Gastrocnemius medialis (tissue), 4 donors: ENCODE data around the gene GPATCH8. TPM values are rescaled to one million over a fixed set of nuclear protein-coding genes. Genes with fewer than 3 reads are reported as not detected.
A peak's percentile ranks its signal among the peaks of the same experiment; 100 is the strongest.

Experiments
- ATAC-seq, 2 donors: fragments of 150-250 bp; one replicate each; pipeline ENCODE4 v1.9.1; 2016
- DNase-seq, 2 donors: peaks; one replicate each; pipeline ENCODE4 v3.0.0-alpha.2; 2019
- H3K27ac ChIP-seq, 4 donors: fragments of 200-600 bp; sonication (generic); 1 replicate in 1 of 4; 2 replicates in 3 of 4; pipeline ENCODE4 v1.5.1; 2016 to 2018; ENCODE audit warnings: mild to moderate bottlenecking in 2 of 4, moderate library complexity in 1 of 4
- H3K27me3 ChIP-seq, 3 donors: fragments of 200-600 bp; sonication (generic) in 2 of 3; 1 replicate in 1 of 3; 2 replicates in 2 of 3; pipeline versions ENCODE4 v1.5.1 to v1.6.0; 2016 to 2019; ENCODE audit warnings: mild to moderate bottlenecking in 1 of 3, moderate library complexity in 1 of 3
- H3K36me3 ChIP-seq, 2 donors: fragments of 200-600 bp; sonication (generic) in 1 of 2; one replicate each; pipeline ENCODE4 v1.5.1; 2017 to 2018
- H3K4me1 ChIP-seq, 2 donors: fragments of 200-600 bp; sonication (generic) in 1 of 2; one replicate each; pipeline ENCODE4 v1.5.1; 2016 to 2017; ENCODE audit warnings: mild to moderate bottlenecking in 2 of 2
- H3K4me3 ChIP-seq, 4 donors: fragments of 200-600 bp; sonication (generic) in 3 of 4; 1 replicate in 1 of 4; 2 replicates in 3 of 4; pipeline ENCODE4 v1.5.1; 2016 to 2019; ENCODE audit warnings: mild to moderate bottlenecking in 2 of 4
- H3K9me3 ChIP-seq, 3 donors: fragments of 200-600 bp; sonication (generic) in 2 of 3; 1 replicate in 1 of 3; 2 replicates in 2 of 3; pipeline ENCODE4 v1.5.1; 2016 to 2019
- CTCF ChIP-seq, 5 experiments: fragments of 450-650 bp in 3 of 5; fragments of 200-600 bp in 2 of 5; sonication (generic) in 2 of 5; IDR thresholded peaks in 4 of 5; conservative IDR thresholded peaks in 1 of 5; 1 replicate in 4 of 5; 2 replicates in 1 of 5; pipeline ENCODE4 v1.5.1; 2016 to 2019; ENCODE audit warnings: antibody characterized with exemption in 5 of 5, mild to moderate bottlenecking in 3 of 5, moderate library complexity in 3 of 5
- POLR2A ChIP-seq, 2 donors: fragments of 450-650 bp; IDR thresholded peaks; one replicate each; pipeline ENCODE4 v1.6.1; 2017; ENCODE audit warnings: antibody characterized with exemption in 2 of 2, mild to moderate bottlenecking in 2 of 2, moderate library complexity in 2 of 2
- in situ Hi-C, 4 donors: fragments of 200-750 bp; cut with MboI; loops; one replicate each; pipeline versions ENCODE4 v1.15.0 to v1.8.0; 2017; ENCODE audit warnings: low sequenced_read_pairs in 4 of 4
- intact Hi-C: fragments of 100-400 bp; cut with DNase I; formaldehyde crosslinking; loops from one replicate; pipeline ENCODE4 v1.15.1; 2023; ENCODE audit warnings: low total_unique reads
- total RNA-seq, 4 donors: library from RNA; depleted of rRNA; stranded (reverse); fragments of >200 nt; gene quantifications; one replicate each; pipeline versions ENCODE4 v1.1.0 to v1.2.3, GENCODE V29; 2016

The GPATCH8 gene
- total RNA-seq = 10 to 100 TPM; 39.9 to 75.1 (median 50.8) TPM

- in situ Hi-C loops (loop anchor here (10.0 to 25.0 kb wide), 3 partner anchors 89 to 291 kb away; partner anchors contain the start of gene UBTF (in 3 of the 4)), intact Hi-C loops (loop anchor here (1.0 to 5.0 kb wide), 4 partner anchors 71 to 281 kb away; no protein-coding TSS in a partner anchor)
Measured at GRCh38 chr17:44503147-44504029, at the start of gene GPATCH8. Gene GPATCH8, minus strand, starts transcription at chr17:44503406. Its CDS starts 36 bp downstream, at chr17:44503370.

GRCh38 chr17:44552361-44552760 lies 49.2 kb upstream of the GPATCH8 start:
- peaks cover 0 to 8% (median 0%) of the 10 kb centered on the region in 3 donors for H3K27me3 ChIP-seq
- intact Hi-C loops (no loop called here), in situ Hi-C loops (no loop called here)
- no peaks in the 10 kb centered on the region for H3K9me3 ChIP-seq
- no peaks in the 10 kb centered on the region for H3K4me1 ChIP-seq
- no peaks in the 10 kb centered on the region for H3K36me3 ChIP-seq
- TF ChIP-seq CTCF (IDR thresholded peaks at IDR 0.05 in 4 of 5, conservative IDR thresholded peaks at IDR 0.05 in 1 of 5) (no peak), POLR2A (IDR thresholded peaks at IDR 0.05) (no peak)
- no peak overlapping the region for H3K27ac ChIP-seq
- peak; percentile 30 to 34 for DNase-seq
- H3K4me3 ChIP-seq = no peak overlapping the region
- ATAC-seq = peak; percentile 42 to 45

More at GRCh38 chr17:44503147-44504029, at the start of gene GPATCH8:
- H3K4me3 ChIP-seq = peak within 1 kb of the TSS; percentile 86 to 99 (median 87)
- no peaks in the 10 kb centered on the region for H3K36me3 ChIP-seq
- peak within 1 kb of the TSS; percentile 92 to 99 (median 96) for H3K27ac ChIP-seq
- TF ChIP-seq CTCF (IDR thresholded peaks at IDR 0.05 in 4 of 5, conservative IDR thresholded peaks at IDR 0.05 in 1 of 5) (no peak), POLR2A (IDR thresholded peaks at IDR 0.05) (peak; percentile 80 to 88)
- DNase-seq (peak; percentile 91 to 94), ATAC-seq (peak; percentile 88 to 90)
- peaks cover 35 to 39% of the 10 kb centered on the region in 2 donors for H3K4me1 ChIP-seq
- H3K27me3 ChIP-seq = no peaks in the 10 kb centered on the region
- H3K9me3 ChIP-seq = no peaks in the 10 kb centered on the region

GRCh38 chr17:44549686-44550085 lies 46.5 kb upstream of the GPATCH8 start:
- in situ Hi-C loops = loop anchor here in 1 of 4 donors (25.0 kb wide), 1 partner anchor 88 kb away; no protein-coding TSS in a partner anchor
- no peak for TF ChIP-seq CTCF (IDR thresholded peaks at IDR 0.05 in 4 of 5, conservative IDR thresholded peaks at IDR 0.05 in 1 of 5)
- TF ChIP-seq POLR2A (IDR thresholded peaks at IDR 0.05) = no peak
- intact Hi-C loops = no loop called here
- no peaks in the 10 kb centered on the region for H3K4me1 ChIP-seq
- no peak overlapping the region for H3K27ac ChIP-seq
- H3K4me3 ChIP-seq = no peak overlapping the region
- no peaks in the 10 kb centered on the region for H3K36me3 ChIP-seq
- H3K9me3 ChIP-seq = no peaks in the 10 kb centered on the region
- ATAC-seq (no peak), DNase-seq (no peak)
- peaks cover 0 to 4% (median 0%) of the 10 kb centered on the region in 3 donors for H3K27me3 ChIP-seq

- in situ Hi-C loops = loop anchor here in 1 of 4 donors (25.0 kb wide), 1 partner anchor 89 kb away; no protein-coding TSS in a partner anchor
- Histone ChIP-seq H3K9me3 (no peaks in the 10 kb centered on the region), H3K27ac (no peak overlapping the region), H3K4me1 (no peaks in the 10 kb centered on the region), H3K27me3 (peaks cover 0 to 14% (median 2%) of the 10 kb centered on the region in 3 donors), H3K36me3 (no peaks in the 10 kb centered on the region), H3K4me3 (no peak overlapping the region)
- TF ChIP-seq POLR2A (IDR thresholded peaks at IDR 0.05) = no peak
- TF ChIP-seq CTCF (IDR thresholded peaks at IDR 0.05 in 4 of 5, conservative IDR thresholded peaks at IDR 0.05 in 1 of 5) = no peak
- DNase-seq (no peak), ATAC-seq (no peak)
- intact Hi-C loops = no loop called here
Measured at GRCh38 chr17:44548376-44549230, 45.4 kb upstream of the GPATCH8 start.
